WTC11 (cell line): ENCODE results near the gene VDR.

Experiments used
- FOXK1 ChIP-seq: sonication (generic); formaldehyde crosslinking; IDR thresholded peaks from 2 replicates; pipeline ENCODE4 v1.8.0; 2022; ENCODE audit warnings: mild to moderate bottlenecking, moderate library complexity, missing genetic modification reagents
- IRF2 ChIP-seq: sonication (generic); formaldehyde crosslinking; IDR thresholded peaks from 2 replicates; pipeline ENCODE4 v1.8.0; 2022; ENCODE audit warnings: low read depth, missing genetic modification reagents, borderline replicate concordance
- NR3C1 ChIP-seq: sonication (generic); formaldehyde crosslinking; conservative IDR thresholded peaks from 2 replicates; pipeline ENCODE4 v1.8.1; 2023; ENCODE audit warnings: low read depth, mild to moderate bottlenecking, missing genetic modification reagents
- TF ChIP-seq, protein P1 (sequence below): fragments of 200-600 bp; IDR thresholded peaks from 2 replicates; pipeline ENCODE4 v1.8.0; 2022; ENCODE audit warnings: antibody characterized with exemption

DNA sequence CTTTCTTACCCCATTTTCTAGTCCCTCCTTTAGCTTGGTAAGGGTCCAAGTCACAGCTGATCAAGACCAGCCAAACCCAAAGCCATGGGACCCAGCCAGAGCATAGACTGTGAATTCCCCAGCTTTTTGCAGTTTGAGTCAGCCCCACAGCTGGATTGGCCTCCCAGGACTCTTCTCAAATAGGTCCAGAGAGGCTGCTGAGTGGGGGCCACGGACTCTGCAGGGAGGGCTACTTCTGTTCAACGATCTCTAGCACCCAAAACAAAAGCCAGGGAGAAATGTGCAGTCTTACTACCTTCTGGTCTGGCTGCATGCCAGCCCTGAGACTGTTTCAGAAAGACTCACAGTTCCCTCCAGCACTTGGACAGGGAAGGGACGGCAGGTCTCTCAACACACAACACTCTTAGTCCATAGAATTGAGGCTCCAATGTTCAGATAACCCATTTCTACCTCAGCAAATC is 1.6 kb downstream of the VDR start:
- TF ChIP-seq NR3C1 (CRISPR knock-in tag) (no peak), FOXK1 (no peak), IRF2 (CRISPR knock-in tag) (no peak)
- TF ChIP-seq, protein P1, sequence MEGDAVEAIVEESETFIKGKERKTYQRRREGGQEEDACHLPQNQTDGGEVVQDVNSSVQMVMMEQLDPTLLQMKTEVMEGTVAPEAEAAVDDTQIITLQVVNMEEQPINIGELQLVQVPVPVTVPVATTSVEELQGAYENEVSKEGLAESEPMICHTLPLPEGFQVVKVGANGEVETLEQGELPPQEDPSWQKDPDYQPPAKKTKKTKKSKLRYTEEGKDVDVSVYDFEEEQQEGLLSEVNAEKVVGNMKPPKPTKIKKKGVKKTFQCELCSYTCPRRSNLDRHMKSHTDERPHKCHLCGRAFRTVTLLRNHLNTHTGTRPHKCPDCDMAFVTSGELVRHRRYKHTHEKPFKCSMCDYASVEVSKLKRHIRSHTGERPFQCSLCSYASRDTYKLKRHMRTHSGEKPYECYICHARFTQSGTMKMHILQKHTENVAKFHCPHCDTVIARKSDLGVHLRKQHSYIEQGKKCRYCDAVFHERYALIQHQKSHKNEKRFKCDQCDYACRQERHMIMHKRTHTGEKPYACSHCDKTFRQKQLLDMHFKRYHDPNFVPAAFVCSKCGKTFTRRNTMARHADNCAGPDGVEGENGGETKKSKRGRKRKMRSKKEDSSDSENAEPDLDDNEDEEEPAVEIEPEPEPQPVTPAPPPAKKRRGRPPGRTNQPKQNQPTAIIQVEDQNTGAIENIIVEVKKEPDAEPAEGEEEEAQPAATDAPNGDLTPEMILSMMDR = no peak
